Activated CD8-positive, alpha-beta T cell treated with anti-CD3 and anti-CD28 coated beads, Interleukin-2, amount 10 ng/mL, durations not matched to agents 7 days and 5 days (primary cell): ENCODE measurements around the gene SYTL5. TPM values are rescaled to one million over a fixed set of nuclear protein-coding genes. Genes with fewer than 3 reads are reported as not detected.

ENCODE experiments used
- ATAC-seq: fragments of 150-1000 bp; cut with Tn5 transposase; one replicate; pipeline ENCODE4 v1.10.0; 2021; ENCODE audit warnings: moderate library complexity
- CTCF ChIA-PET: fragments of 350-600 bp; sonication (Branson Sonifier 250); formaldehyde crosslinking; loops from one replicate; lab custom pipeline; 2021; ENCODE audit warnings: antibody characterized with exemption; lab: Charles Lee
- POLR2A ChIA-PET: fragments of 350-600 bp; sonication (Branson Sonifier 250); formaldehyde crosslinking; loops from one replicate; lab custom pipeline; 2021; ENCODE audit warnings: antibody characterized with exemption; lab: Charles Lee
- DNase-seq: peaks from one replicate; pipeline ENCODE4 v3.0.0-alpha.2; 2020
- H3K27ac Mint-ChIP-seq: one replicate; pipeline ENCODE4 v1.8.0; 2021; ENCODE audit warnings: mild to moderate bottlenecking, mixed read lengths
- H3K27me3 Mint-ChIP-seq: one replicate; pipeline ENCODE4 v1.8.0; 2021; ENCODE audit warnings: low read depth, mixed read lengths
- H3K36me3 Mint-ChIP-seq: one replicate; pipeline ENCODE4 v1.8.0; 2021; ENCODE audit warnings: low read depth, mixed read lengths
- H3K4me1 Mint-ChIP-seq: one replicate; pipeline ENCODE4 v1.8.0; 2021; ENCODE audit warnings: low read depth, mixed read lengths
- H3K4me3 Mint-ChIP-seq: one replicate; pipeline ENCODE4 v1.8.0; 2021; ENCODE audit warnings: mild to moderate bottlenecking, mixed read lengths
- H3K9me3 Mint-ChIP-seq: one replicate; pipeline ENCODE4 v1.8.0; 2022; ENCODE audit warnings: mixed read lengths; ENCODE audit not compliant: insufficient read depth
- microRNA-seq: library from miRNA; unstranded; fragments of <30 nt; microRNA quantifications from one replicate; pipeline ENCODE4 v1.2.0, GENCODE V29; 2022
- total RNA-seq, 2 experiments: library from RNA; stranded (reverse); gene quantifications; one replicate each; pipeline ENCODE4 v1.2.3, GENCODE V29; 2021

The SYTL5 gene
- total RNA-seq, 2 experiments from 2014 or later: not detected

DNA sequence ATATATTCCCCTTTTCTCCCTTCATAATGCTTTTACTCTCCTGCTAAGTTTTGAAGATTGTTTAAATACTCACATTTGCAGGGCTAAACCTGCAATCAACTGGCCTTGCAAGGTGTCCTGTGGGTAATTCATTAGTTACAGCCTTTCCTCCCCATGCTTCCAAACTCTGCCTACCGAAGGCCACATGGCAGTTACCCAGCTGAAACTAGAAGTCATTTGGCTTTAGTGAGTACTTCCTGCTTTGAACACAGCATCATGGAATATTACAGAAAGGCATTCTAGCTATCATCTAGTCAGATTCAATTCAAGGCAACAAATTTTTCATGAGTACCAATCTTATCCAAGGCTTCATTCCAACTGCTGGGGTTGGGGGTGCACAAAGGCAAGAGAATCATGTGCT lies 158.7 kb downstream of the SYTL5 start:
- Mint-ChIP-seq H3K36me3 (no peaks in the 10 kb centered on the region), H3K4me3 (no peak overlapping the region), H3K27ac (no peak overlapping the region), H3K9me3 (no peaks in the 10 kb centered on the region), H3K4me1 (no peaks in the 10 kb centered on the region), H3K27me3 (peaks cover 4% of the 10 kb centered on the region)
- POLR2A ChIA-PET: no interaction called here
- DNase-seq (no peak), ATAC-seq (no peak)
- CTCF ChIA-PET: interaction anchor here (3.6 kb wide), 1 partner anchor 238 kb away, joined by 25 read pairs; no protein-coding TSS in a partner anchor

DNA sequence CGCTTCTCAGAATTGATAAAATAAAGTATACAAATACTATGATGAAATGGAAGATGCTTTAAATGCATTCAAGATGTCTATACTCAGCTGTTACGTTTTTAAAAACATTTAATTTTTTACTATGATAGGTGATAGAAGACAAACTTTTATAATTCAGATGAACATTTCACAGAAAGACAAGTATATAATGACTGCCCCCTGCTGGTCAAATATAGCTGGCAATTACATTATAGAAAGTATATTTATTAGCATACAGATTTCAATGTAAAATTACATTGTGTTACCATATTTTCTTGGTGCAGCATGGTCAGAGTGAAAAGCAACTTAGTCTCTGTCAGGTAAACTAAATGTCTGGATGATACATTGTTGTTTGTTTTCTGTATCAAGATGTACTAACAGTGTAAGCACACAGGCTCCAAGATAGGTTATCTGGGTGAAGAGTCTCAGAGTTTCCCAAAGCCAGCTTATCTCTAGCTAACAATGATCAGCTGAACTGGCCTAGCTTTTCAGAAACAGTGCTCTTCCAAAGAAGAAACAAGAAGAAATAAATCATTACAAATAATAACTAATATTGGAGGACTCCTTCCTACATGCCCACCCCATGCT lies 160.2 kb downstream of the SYTL5 start:
- no peak overlapping the region for H3K4me3 Mint-ChIP-seq
- peaks cover 4% of the 10 kb centered on the region for H3K27me3 Mint-ChIP-seq
- ChIA-PET CTCF (interaction anchor here (0.6 to 3.6 kb wide), 13 partner anchors 8 to 662 kb away, joined by 3 to 25 read pairs (median 3); no protein-coding TSS in a partner anchor), POLR2A (no interaction called here)
- no peak for ATAC-seq
- peak; percentile 27 for DNase-seq
- no peaks in the 10 kb centered on the region for H3K36me3 Mint-ChIP-seq
- H3K4me1 Mint-ChIP-seq: no peaks in the 10 kb centered on the region
- no peaks in the 10 kb centered on the region for H3K9me3 Mint-ChIP-seq
- no peak overlapping the region for H3K27ac Mint-ChIP-seq

DNA sequence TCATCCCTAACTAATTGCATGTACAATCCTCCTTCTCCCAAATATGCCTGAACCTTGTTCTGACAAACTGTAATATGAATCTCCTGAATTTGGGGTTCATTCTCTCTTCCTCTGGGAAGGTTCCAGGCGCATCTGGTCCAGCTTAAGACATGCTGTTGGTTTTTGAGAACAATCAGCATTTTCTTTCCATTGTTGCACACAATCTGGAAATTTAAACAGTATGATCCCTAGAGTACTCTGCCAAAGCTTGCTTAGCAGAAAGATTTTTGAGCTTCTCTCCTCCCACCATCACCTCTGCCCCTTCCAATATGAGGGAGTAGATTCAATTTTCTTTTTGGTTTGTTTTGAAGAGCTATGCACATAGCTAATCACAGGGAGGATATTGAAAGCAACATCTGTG lies 164.2 kb downstream of the SYTL5 start:
- ChIA-PET POLR2A (no interaction called here), CTCF (no interaction called here)
- H3K27ac Mint-ChIP-seq: no peak overlapping the region
- no peaks in the 10 kb centered on the region for H3K9me3 Mint-ChIP-seq
- H3K4me1 Mint-ChIP-seq: no peaks in the 10 kb centered on the region
- peaks cover 4% of the 10 kb centered on the region for H3K27me3 Mint-ChIP-seq
- no peaks in the 10 kb centered on the region for H3K36me3 Mint-ChIP-seq
- ATAC-seq: no peak
- DNase-seq: no peak
- H3K4me3 Mint-ChIP-seq: no peak overlapping the region

DNA sequence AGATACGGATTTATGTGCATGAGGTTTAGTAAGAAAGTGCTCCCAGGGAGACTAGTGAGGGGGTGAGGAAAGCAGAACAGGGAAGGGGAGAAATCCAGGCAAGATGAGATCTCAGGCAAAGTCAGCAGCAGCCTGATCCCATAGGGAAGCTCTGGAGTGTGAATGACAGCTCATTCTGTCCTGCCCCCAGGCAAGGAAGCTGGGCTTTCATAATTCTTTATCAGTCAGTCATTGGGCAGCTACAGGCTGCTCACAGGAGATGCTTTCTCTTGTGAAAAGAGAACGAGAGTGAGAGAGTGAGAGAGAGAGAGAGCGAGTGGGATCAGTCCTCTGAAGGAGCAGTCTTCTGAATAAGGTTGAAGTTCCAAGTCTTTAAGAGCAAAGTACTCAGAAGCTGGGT lies 166.2 kb downstream of the SYTL5 start:
- no peaks in the 10 kb centered on the region for H3K36me3 Mint-ChIP-seq
- no peak for DNase-seq
- H3K27me3 Mint-ChIP-seq: peaks cover 4% of the 10 kb centered on the region
- H3K27ac Mint-ChIP-seq: no peak overlapping the region
- H3K4me1 Mint-ChIP-seq: no peaks in the 10 kb centered on the region
- no peaks in the 10 kb centered on the region for H3K9me3 Mint-ChIP-seq
- no peak overlapping the region for H3K4me3 Mint-ChIP-seq
- no peak for ATAC-seq
- CTCF ChIA-PET: no interaction called here
- POLR2A ChIA-PET: no interaction called here

DNA sequence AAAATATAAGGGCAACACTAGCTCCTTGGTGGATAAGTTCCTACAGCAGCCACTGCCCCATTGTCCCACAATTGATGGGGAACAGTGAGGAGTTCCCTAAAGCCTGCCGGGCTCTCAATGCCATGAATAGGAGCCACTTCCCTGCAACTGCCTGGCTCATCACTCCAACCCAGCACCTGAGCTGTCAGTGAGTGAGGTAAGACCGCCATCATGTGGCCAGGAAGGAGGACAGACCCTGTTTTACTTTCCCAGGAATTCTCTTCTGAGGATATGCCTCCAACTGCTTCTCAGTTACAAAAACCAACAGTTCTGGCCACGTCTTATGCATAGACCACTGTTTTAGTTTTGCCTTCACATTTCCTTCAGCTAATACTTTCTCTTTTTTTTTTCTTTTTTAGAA lies 168.8 kb downstream of the SYTL5 start:
- no peaks in the 10 kb centered on the region for H3K36me3 Mint-ChIP-seq
- DNase-seq: no peak

DNA sequence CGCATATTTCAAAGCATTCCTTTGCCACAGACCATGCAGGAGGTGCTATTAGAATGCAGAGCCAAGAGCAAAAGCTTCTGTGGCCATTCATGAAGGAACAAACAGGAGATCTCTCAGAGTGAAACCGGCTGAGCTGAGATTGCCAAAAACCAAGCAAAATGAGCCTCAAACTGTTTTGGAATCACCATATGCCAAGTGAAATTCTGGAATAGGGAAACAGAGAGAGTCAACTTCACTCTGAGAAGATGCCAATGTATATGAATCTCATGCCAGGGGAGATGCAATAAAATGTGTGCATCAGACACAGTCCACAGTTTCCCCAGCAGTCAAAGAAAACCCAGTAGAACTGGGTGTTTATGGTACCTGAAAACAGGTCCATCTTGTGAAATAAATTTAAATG lies 172.0 kb downstream of the SYTL5 start:
- no peak overlapping the region for H3K4me3 Mint-ChIP-seq
- no peak for DNase-seq
- H3K4me1 Mint-ChIP-seq: no peaks in the 10 kb centered on the region
- H3K27me3 Mint-ChIP-seq: no peaks in the 10 kb centered on the region
- no peak for ATAC-seq
- no peak overlapping the region for H3K27ac Mint-ChIP-seq
- POLR2A ChIA-PET: no interaction called here
- CTCF ChIA-PET: no interaction called here
- no peaks in the 10 kb centered on the region for H3K9me3 Mint-ChIP-seq
- no peaks in the 10 kb centered on the region for H3K36me3 Mint-ChIP-seq

More for the DNA sequence above, 168.8 kb downstream of the SYTL5 start:
- H3K27ac Mint-ChIP-seq: no peak overlapping the region
- ChIA-PET CTCF (interaction anchor here (0.6 to 1.3 kb wide), 2 partner anchors 8 to 251 kb away, joined by 3 read pairs; no protein-coding TSS in a partner anchor), POLR2A (no interaction called here)
- H3K27me3 Mint-ChIP-seq: no peaks in the 10 kb centered on the region
- no peaks in the 10 kb centered on the region for H3K4me1 Mint-ChIP-seq
- H3K9me3 Mint-ChIP-seq: no peaks in the 10 kb centered on the region
- H3K4me3 Mint-ChIP-seq: no peak overlapping the region
- ATAC-seq: no peak

Small RNA genes within 50 kb of the gene (microRNA-seq; reads per million reads assigned to microRNA genes)
- gene MIR548AJ2: not detected

Other genes with a start within 250 kb of the SYTL5 start
- gene CYBB, start 226.5 kb upstream of the SYTL5 start, total RNA-seq: not detected
- gene DYNLT3, start 159.0 kb upstream of the SYTL5 start, total RNA-seq: 10 to 100 TPM; 15.8 to 16.1 TPM
- gene SRPX, start 214.3 kb downstream of the SYTL5 start, total RNA-seq: 1 to 10 TPM; 1.2 to 1.5 TPM